ENCODE measurements around the gene SSMEM1.

DNA sequence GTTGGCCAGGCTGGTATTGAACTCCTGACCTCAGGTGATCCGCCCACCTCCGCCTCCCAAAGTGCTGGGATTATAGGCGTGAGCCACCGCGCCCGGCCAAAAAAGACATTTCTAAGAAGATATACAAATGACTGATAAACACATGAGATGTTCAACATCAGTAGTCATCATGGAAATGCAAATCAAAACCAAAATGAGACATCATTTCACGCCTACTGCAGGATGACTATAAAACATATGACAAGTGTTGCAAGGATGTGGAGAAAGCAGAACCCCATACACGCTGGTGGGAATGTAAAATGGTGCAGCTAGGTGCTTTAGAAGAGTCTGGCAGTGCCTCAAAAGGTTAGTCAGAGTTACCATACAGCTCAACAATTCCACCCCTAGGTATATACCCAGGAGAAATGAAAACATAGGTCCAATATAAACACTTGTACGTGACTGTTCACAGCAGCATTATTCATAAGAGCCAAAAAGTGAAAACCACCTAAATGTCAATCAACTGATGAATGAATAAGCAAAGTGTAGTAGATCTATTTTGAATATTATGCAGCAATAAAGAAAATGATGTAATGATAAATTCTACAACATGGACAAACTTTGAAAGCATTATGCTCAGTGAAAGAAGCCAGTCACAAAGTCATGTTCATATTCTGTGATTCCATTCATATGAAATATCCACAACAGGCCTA is 26.9 kb upstream of the SSMEM1 start:
- TF ChIP-seq, protein P1, sequence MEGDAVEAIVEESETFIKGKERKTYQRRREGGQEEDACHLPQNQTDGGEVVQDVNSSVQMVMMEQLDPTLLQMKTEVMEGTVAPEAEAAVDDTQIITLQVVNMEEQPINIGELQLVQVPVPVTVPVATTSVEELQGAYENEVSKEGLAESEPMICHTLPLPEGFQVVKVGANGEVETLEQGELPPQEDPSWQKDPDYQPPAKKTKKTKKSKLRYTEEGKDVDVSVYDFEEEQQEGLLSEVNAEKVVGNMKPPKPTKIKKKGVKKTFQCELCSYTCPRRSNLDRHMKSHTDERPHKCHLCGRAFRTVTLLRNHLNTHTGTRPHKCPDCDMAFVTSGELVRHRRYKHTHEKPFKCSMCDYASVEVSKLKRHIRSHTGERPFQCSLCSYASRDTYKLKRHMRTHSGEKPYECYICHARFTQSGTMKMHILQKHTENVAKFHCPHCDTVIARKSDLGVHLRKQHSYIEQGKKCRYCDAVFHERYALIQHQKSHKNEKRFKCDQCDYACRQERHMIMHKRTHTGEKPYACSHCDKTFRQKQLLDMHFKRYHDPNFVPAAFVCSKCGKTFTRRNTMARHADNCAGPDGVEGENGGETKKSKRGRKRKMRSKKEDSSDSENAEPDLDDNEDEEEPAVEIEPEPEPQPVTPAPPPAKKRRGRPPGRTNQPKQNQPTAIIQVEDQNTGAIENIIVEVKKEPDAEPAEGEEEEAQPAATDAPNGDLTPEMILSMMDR (IDR thresholded peaks at IDR 0.05), result no peak
- TF ChIP-seq POLR2A (IDR thresholded peaks at IDR 0.05) (no peak), POLR2AphosphoS5 (IDR thresholded peaks at IDR 0.05) (no peak)

Measured in breast epithelium (tissue), 3 donors.